IPS-NIHi11 (cell line): ENCODE results near the gene TOM1L1.

Experiments used
- DNase-seq: peaks from one replicate; pipeline ENCODE4 v3.0.0; 2012; ENCODE audit warnings: mixed read lengths, low spot score

The TOM1L1 gene

GRCh38 chr17:54899201-54899600, 1.5 kb upstream of the TOM1L1 start:
- DNase-seq: no peak

- DNase-seq: peak; percentile 24
Measured at GRCh38 chr17:54899721-54900456, 763 bp upstream of the TOM1L1 start.

- DNase-seq: peak; percentile 16
Measured at GRCh38 chr17:54901230-54901822, 674 bp downstream of the TOM1L1 start.

- no peak for DNase-seq
Measured at GRCh38 chr17:54902017-54902416, 1.4 kb downstream of the TOM1L1 start.

GRCh38 chr17:54902611-54903010, 2.0 kb downstream of the TOM1L1 start:
- DNase-seq: no peak

GRCh38 chr17:54903375-54903774, 2.7 kb downstream of the TOM1L1 start:
- DNase-seq: no peak

- DNase-seq: no peak
Measured at GRCh38 chr17:54906683-54907082, 6.0 kb downstream of the TOM1L1 start.

- DNase-seq: no peak
Measured at GRCh38 chr17:54907376-54907775, 6.7 kb downstream of the TOM1L1 start.

GRCh38 chr17:54909766-54910165, 9.1 kb downstream of the TOM1L1 start:
- DNase-seq: no peak

GRCh38 chr17:54916721-54917120, 16.1 kb downstream of the TOM1L1 start:
- DNase-seq: no peak

- no peak for DNase-seq
Measured at GRCh38 chr17:54919425-54919824, 18.8 kb downstream of the TOM1L1 start.

- DNase-seq: no peak
Measured at GRCh38 chr17:54920819-54921218, 20.2 kb downstream of the TOM1L1 start.

- no peak for DNase-seq
Measured at GRCh38 chr17:54924405-54924804, 23.8 kb downstream of the TOM1L1 start.

- DNase-seq: no peak
Measured at GRCh38 chr17:54927525-54927924, 26.9 kb downstream of the TOM1L1 start.

GRCh38 chr17:54932711-54933110, 32.1 kb downstream of the TOM1L1 start:
- DNase-seq: no peak

GRCh38 chr17:54933921-54934320, 33.3 kb downstream of the TOM1L1 start:
- DNase-seq: no peak

- DNase-seq: no peak
Measured at GRCh38 chr17:54935471-54935870, 34.8 kb downstream of the TOM1L1 start.

GRCh38 chr17:54937018-54937417, 36.4 kb downstream of the TOM1L1 start:
- DNase-seq: no peak

GRCh38 chr17:54937426-54937825, 36.8 kb downstream of the TOM1L1 start:
- DNase-seq: no peak

- no peak for DNase-seq
Measured at GRCh38 chr17:54941285-54941684, 40.6 kb downstream of the TOM1L1 start.

- DNase-seq: no peak
Measured at GRCh38 chr17:54944796-54945195, 44.1 kb downstream of the TOM1L1 start.

GRCh38 chr17:54945231-54945630, 44.6 kb downstream of the TOM1L1 start:
- no peak for DNase-seq

- no peak for DNase-seq
Measured at GRCh38 chr17:54945671-54946070, 45.0 kb downstream of the TOM1L1 start.

- no peak for DNase-seq
Measured at GRCh38 chr17:54947396-54947795, 46.7 kb downstream of the TOM1L1 start.
